Spinal cord (tissue), 10 donors: ENCODE measurements around the gene GREM2. TPM values are rescaled to one million over a fixed set of nuclear protein-coding genes. Genes with fewer than 3 reads are reported as not detected.

ENCODE experiments used
- DNase-seq, 6 donors: peaks; one replicate each; pipeline versions ENCODE4 v3.0.0 to v3.0.0-alpha.2; 2013 to 2015; ENCODE audit warnings: low spot score in 6 of 6, low read depth in 4 of 6
- H3K27ac ChIP-seq: one replicate; pipeline ENCODE4 v1.5.1; 2013; ENCODE audit warnings: low read depth, low read length, control low read depth
- H3K27me3 ChIP-seq: one replicate; pipeline ENCODE4 v1.6.1; 2013; ENCODE audit warnings: low read length; ENCODE audit not compliant: control insufficient read depth, insufficient read depth
- H3K36me3 ChIP-seq: one replicate; pipeline ENCODE4 v1.6.1; 2013; ENCODE audit warnings: low read length; ENCODE audit not compliant: control insufficient read depth, insufficient read depth
- H3K4me1 ChIP-seq: one replicate; pipeline ENCODE4 v1.6.1; 2013; ENCODE audit warnings: low read length; ENCODE audit not compliant: control insufficient read depth, insufficient read depth
- H3K4me3 ChIP-seq: one replicate; pipeline ENCODE4 v1.5.1; 2013; ENCODE audit warnings: low read depth, low read length, control low read depth
- H3K9me3 ChIP-seq: one replicate; pipeline ENCODE4 v1.6.1; 2013; ENCODE audit warnings: low read length; ENCODE audit not compliant: control insufficient read depth, insufficient read depth
- WGBS: methylation state at CpG from one replicate; pipeline ENCODE4 v1.1.5; 2013; ENCODE audit warnings: missing lambda C conversion rate; ENCODE audit not compliant: insufficient coverage; 5-methylcytosine and 5-hydroxymethylcytosine counted together
- polyA plus RNA-seq, 2 donors: library from polyadenylated mRNA; unstranded; fragments of 120-200 nt; gene quantifications; one replicate each; pipeline ENCODE4 v1.2.1, GENCODE V29; 2013; ENCODE audit not compliant: insufficient read length in 2 of 2
- total RNA-seq, 2 donors: library from RNA; depleted of rRNA in 1 of 2; stranded (reverse); fragments of 120-200 nt in 1 of 2; fragments of >200 nt in 1 of 2; gene quantifications; one replicate each; pipeline versions ENCODE4 v1.2.3 to v1.2.4, GENCODE V29; 2013 to 2014
- donor health status: healthy.

Gene GREM2
- total and polyA plus RNA-seq, 4 donors = 1.3 to 10.9 (median 8.5) TPM

- H3K9me3 ChIP-seq = no peaks in the 10 kb centered on the region
- peaks cover 2% of the 10 kb centered on the region for H3K36me3 ChIP-seq
- DNase-seq = no peak
- H3K4me3 ChIP-seq = no peak overlapping the region
- H3K27ac ChIP-seq = no peak overlapping the region
- 94% methylated on average over 3 of the region's 5 CpGs for WGBS
- H3K4me1 ChIP-seq = peaks cover 9% of the 10 kb centered on the region
- H3K27me3 ChIP-seq = no peaks in the 10 kb centered on the region
Measured at GRCh38 chr1:240496941-240497340, 115.0 kb downstream of the GREM2 start.

- H3K36me3 ChIP-seq = peaks cover 2% of the 10 kb centered on the region
- H3K27me3 ChIP-seq = no peaks in the 10 kb centered on the region
- 96% methylated on average over 3 of the region's 7 CpGs for WGBS
- no peak overlapping the region for H3K27ac ChIP-seq
- DNase-seq = no peak
- H3K4me3 ChIP-seq = no peak overlapping the region
- H3K4me1 ChIP-seq = peaks cover 9% of the 10 kb centered on the region
- no peaks in the 10 kb centered on the region for H3K9me3 ChIP-seq
Measured at GRCh38 chr1:240496356-240496755, 115.6 kb downstream of the GREM2 start.

- WGBS = no CpG with 5 or more reads among the region's 4 CpGs
- H3K27ac ChIP-seq = no peak overlapping the region
Measured at GRCh38 chr1:240495601-240496000, 116.4 kb downstream of the GREM2 start.

GRCh38 chr1:240492832-240493440 lies 119.0 kb downstream of the GREM2 start:
- H3K27me3 ChIP-seq = no peaks in the 10 kb centered on the region
- H3K9me3 ChIP-seq = no peaks in the 10 kb centered on the region
- H3K4me1 ChIP-seq = peaks cover 9% of the 10 kb centered on the region
- no peak overlapping the region for H3K27ac ChIP-seq
- peak in 4 of 6 donors; percentile 0 to 37 (median 19) for DNase-seq
- H3K36me3 ChIP-seq = peaks cover 2% of the 10 kb centered on the region
- 47% methylated on average over 52 of the region's 52 CpGs for WGBS
- peak overlapping the region; percentile 17 for H3K4me3 ChIP-seq

More at GRCh38 chr1:240495601-240496000, 116.4 kb downstream of the GREM2 start:
- H3K4me1 ChIP-seq = peaks cover 9% of the 10 kb centered on the region
- peaks cover 2% of the 10 kb centered on the region for H3K36me3 ChIP-seq
- no peak overlapping the region for H3K4me3 ChIP-seq
- no peaks in the 10 kb centered on the region for H3K9me3 ChIP-seq
- no peak for DNase-seq
- no peaks in the 10 kb centered on the region for H3K27me3 ChIP-seq

- H3K4me3 ChIP-seq = no peak overlapping the region
- no CpG with 5 or more reads among the region's 7 CpGs for WGBS
- H3K27ac ChIP-seq = no peak overlapping the region
- DNase-seq = no peak
- H3K27me3 ChIP-seq = no peaks in the 10 kb centered on the region
- H3K36me3 ChIP-seq = peaks cover 2% of the 10 kb centered on the region
- peaks cover 9% of the 10 kb centered on the region for H3K4me1 ChIP-seq
- no peaks in the 10 kb centered on the region for H3K9me3 ChIP-seq
Measured at GRCh38 chr1:240491796-240492195, 120.2 kb downstream of the GREM2 start.

- Histone ChIP-seq H3K27me3 (no peaks in the 10 kb centered on the region), H3K36me3 (peaks cover 2% of the 10 kb centered on the region), H3K4me3 (no peak overlapping the region), H3K4me1 (peaks cover 9% of the 10 kb centered on the region), H3K9me3 (no peaks in the 10 kb centered on the region), H3K27ac (no peak overlapping the region)
- 80% methylated on average over 1 of the region's 5 CpGs for WGBS
- DNase-seq = no peak
Measured at GRCh38 chr1:240491156-240491555, 120.8 kb downstream of the GREM2 start.

- no peak for DNase-seq
- Histone ChIP-seq H3K4me3 (no peak overlapping the region), H3K4me1 (no peaks in the 10 kb centered on the region), H3K9me3 (no peaks in the 10 kb centered on the region), H3K27ac (no peak overlapping the region), H3K36me3 (peaks cover 2% of the 10 kb centered on the region), H3K27me3 (no peaks in the 10 kb centered on the region)
- WGBS = 67% methylated on average over 1 of the region's 3 CpGs
Measured at GRCh38 chr1:240487493-240487892, 124.5 kb downstream of the GREM2 start.

GRCh38 chr1:240486611-240487010 lies 125.3 kb downstream of the GREM2 start:
- Histone ChIP-seq H3K4me3 (no peak overlapping the region), H3K9me3 (no peaks in the 10 kb centered on the region), H3K36me3 (no peaks in the 10 kb centered on the region), H3K27ac (no peak overlapping the region), H3K4me1 (no peaks in the 10 kb centered on the region), H3K27me3 (no peaks in the 10 kb centered on the region)
- no peak for DNase-seq
- WGBS = 77% methylated on average over 5 of the region's 6 CpGs

- DNase-seq = no peak
- no peaks in the 10 kb centered on the region for H3K27me3 ChIP-seq
- no peaks in the 10 kb centered on the region for H3K4me1 ChIP-seq
- no peaks in the 10 kb centered on the region for H3K9me3 ChIP-seq
- no peaks in the 10 kb centered on the region for H3K36me3 ChIP-seq
- WGBS = 92% methylated on average over 3 of the region's 6 CpGs
- no peak overlapping the region for H3K27ac ChIP-seq
- H3K4me3 ChIP-seq = no peak overlapping the region
Measured at GRCh38 chr1:240484804-240485443, 127.0 kb downstream of the GREM2 start.

- Histone ChIP-seq H3K27ac (no peak overlapping the region), H3K27me3 (no peaks in the 10 kb centered on the region), H3K4me3 (no peak overlapping the region), H3K4me1 (no peaks in the 10 kb centered on the region), H3K36me3 (no peaks in the 10 kb centered on the region), H3K9me3 (no peaks in the 10 kb centered on the region)
- 92% methylated on average over 2 of the region's 6 CpGs for WGBS
- no peak for DNase-seq
Measured at GRCh38 chr1:240478536-240478935, 133.4 kb downstream of the GREM2 start.
